ENCODE measurements around the gene NAT16.

DNA sequence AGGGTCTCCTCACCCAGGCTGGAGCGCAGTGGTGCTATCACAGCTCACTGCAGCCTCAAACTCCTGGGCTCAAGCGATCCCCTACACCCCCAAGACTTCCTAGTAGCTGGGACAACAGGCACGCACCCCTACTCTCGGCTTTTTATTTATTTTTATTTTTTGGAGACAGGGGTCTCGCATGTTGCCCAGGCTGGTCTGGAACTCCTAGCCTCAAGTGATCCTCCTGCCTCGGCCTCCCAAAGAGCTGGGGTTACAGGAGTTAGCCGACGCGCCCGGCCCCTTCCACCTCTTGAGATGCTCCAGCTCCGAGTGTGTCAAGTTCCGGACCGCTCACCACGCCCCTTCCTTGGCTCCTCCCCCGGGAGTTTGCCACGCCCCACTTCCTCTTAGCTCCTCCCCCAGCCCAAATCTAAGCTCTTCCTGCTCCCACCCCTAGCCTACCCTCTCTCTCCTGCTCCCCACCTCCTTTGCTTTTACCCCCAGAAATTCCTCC lies 6.3 kb downstream of the NAT16 start:
- TF ChIP-seq, protein P1, sequence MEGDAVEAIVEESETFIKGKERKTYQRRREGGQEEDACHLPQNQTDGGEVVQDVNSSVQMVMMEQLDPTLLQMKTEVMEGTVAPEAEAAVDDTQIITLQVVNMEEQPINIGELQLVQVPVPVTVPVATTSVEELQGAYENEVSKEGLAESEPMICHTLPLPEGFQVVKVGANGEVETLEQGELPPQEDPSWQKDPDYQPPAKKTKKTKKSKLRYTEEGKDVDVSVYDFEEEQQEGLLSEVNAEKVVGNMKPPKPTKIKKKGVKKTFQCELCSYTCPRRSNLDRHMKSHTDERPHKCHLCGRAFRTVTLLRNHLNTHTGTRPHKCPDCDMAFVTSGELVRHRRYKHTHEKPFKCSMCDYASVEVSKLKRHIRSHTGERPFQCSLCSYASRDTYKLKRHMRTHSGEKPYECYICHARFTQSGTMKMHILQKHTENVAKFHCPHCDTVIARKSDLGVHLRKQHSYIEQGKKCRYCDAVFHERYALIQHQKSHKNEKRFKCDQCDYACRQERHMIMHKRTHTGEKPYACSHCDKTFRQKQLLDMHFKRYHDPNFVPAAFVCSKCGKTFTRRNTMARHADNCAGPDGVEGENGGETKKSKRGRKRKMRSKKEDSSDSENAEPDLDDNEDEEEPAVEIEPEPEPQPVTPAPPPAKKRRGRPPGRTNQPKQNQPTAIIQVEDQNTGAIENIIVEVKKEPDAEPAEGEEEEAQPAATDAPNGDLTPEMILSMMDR (conservative IDR thresholded peaks at IDR 0.05 in 1 of 2, IDR thresholded peaks at IDR 0.05 in 1 of 2; ENCODE audit: extremely low read depth in 1 of 2, insufficient read depth in 1 of 2, low read depth in 1 of 2, low read length in 2 of 2), result no peak
- TF ChIP-seq EZH2 (IDR thresholded peaks at IDR 0.05; ENCODE audit: borderline replicate concordance, low read length), result no peak

Data from mammary epithelial cell (primary cell).